ENCODE results near the gene LSM2.
A peak's percentile ranks its signal among the peaks of the same experiment; 100 is the strongest.
"Not testable (repeated sequence)": the region's sequence is repeated elsewhere in the genome, so short reads cannot be mapped to it uniquely, and the experiment has no call there.

The LSM2 gene

DNA sequence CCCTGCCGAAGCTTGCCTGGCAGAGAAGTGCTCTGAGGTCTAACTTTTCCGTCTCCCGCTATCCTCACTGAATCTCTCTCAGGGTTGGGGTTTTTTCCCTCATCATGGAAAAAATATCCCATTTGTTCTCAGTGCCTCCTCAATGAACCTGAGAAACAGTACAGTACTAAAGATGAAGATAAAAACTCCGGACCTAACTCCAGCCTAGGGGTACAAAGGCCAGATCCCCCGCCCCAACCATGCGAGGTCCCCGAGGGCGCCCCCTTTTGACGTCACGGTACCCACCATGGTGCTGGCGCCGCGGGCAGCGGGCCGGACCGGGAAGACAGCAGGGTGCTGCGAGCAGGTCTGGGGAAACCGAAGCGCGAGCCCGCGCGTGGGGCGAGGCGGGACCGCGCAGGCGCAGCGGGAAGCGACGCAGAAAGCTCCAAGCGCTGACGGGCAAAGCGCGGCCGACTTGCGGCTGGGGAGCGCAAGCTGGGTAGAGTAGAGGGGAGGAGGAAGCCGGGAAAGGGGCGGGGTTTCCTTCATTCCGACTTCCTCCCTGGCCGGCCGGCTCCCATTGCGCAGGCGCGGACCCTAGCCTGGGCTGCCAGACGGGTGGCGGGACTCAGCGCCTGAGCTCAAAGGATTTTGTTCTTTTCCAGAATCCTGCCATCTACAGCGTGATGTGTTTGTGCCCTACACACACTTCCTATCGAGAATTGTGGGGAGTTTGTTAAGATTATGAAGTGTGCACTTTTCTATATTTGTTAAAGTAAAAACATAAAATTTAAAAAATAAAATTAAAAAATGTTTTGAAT lies at the start of gene LSM2:
TSS of gene LSM2 (minus strand) at position 497 of the 803 bp plus-strand sequence. CDS start at position 288, 209 bp downstream.
- peak; percentile 85 for DNase-seq (ENCODE audit: low read depth, low spot score)

DNA sequence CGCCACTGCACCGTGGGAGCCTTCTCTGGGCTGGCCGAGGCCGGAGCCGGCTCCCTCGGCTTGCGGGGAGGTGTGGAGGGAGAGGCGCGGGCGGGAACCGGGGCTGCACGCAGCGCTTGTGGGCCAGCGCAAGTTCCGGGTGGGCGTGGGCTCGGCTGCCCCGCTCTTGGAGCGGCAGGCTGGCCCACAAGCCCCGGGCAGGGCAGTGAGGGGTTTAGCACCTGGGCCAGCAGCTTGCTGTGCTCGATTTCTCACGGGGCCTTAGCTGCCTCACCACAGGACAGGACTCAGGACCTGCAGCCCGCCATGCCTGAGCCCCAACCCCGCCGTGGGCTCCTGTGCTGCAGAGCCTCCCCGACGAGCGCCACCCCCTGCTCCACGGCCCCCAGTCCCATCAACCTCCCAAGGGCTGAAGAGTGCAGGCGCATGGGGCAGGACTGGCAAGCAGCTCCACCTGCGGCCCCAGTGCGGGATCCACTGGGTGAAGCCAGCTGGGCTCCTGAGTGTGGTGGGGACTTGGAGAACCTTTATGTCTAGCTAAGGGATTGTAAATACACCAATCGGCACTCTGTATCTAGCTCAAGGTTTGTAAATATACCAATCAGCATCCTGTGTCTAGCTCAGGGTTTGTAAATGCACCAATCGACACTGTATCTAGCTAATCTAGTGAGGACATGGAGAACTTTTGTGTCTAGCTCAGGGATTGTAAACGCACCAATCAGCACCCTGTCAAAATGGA lies 45.4 kb upstream of the LSM2 start:
- DNase-seq (ENCODE audit: low read depth, low spot score), result not testable (repeated sequence)

DNA sequence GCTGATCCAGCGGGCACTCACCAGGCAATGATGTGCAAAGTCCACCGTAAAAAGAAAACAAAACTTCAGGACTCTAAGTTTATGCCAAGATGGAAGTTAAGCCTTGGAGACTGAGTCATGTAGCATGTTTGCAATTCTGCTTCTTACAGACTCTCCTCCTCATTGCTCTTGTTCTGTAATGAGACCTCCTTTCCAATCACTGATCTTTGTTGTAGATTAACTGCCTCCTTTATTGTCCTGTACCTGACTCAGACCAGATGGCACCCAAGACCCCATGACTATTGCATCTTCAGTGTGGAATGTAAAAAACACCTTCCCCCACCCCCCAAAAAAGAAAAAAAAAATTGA lies 44.7 kb upstream of the LSM2 start:
- DNase-seq (ENCODE audit: low read depth, low spot score), result no peak

DNA sequence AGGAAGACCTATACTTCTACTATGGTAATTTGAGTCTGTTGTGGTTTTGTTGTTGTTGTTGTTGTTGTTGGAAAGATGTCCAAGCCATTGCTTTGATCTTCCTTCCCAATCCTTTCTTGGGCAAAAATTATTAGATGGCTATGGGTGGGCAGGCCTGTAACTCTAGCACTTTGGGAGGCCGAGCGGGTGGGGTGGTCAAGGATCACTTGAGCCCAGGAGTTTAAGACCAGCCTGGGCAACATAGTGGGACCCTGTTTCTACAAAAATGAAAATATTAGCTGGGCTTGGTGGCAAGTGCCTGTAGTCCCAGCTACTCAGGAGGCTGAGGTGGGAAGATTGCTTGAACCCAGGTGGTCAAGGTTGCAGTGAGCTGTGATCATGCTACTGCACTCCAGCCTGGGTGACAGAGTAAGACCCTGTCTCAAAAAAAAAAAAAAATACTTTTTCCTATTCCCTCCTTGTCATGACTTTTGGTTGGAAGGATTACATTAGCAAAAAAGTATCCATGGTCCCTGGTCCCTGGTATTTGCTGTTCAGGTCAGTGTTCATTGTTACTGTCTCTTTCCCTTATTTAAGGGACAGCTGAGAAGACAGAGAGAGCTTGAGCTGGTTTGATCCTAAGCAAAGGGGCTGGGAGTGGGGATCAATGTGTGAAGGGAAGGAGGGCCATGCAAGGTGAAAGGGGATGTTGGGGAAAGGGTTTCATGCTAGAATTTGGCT lies 44.2 kb upstream of the LSM2 start:
- DNase-seq (ENCODE audit: low read depth, low spot score), result no peak

DNA sequence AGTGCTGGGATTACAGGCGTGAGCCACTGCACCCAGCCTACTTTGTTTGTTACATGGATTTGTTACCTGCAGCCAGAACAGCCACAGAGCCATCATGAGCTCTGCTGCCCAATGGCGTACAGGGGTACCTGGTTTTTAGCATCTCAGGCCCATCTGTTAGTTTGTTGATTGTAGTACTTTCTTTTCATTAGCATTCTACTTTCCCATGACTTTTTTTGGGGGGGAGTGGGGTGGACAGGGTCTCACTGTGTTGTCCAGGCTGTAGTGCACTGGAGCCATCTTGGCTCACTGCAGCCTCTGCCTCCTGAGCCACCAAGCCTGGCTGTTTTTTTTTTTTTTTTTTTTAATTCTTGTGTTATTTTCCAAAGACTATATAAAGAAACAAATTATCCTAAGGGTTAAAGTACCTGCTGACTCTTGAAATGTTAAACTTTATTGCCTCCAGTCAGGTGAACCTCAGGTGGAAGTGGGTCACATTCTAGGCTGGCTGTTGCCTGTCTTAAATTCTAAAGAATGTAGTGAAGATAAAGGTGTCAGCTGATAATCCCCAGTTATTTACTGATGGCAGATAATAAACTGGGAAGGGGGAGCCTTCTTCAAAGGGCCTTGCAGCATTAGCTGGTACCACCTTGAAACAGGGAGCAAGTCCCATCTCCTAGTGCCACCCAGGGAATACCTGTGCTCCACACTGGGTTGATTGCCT lies 40.7 kb upstream of the LSM2 start:
- no peak for DNase-seq (ENCODE audit: low read depth, low spot score)

DNA sequence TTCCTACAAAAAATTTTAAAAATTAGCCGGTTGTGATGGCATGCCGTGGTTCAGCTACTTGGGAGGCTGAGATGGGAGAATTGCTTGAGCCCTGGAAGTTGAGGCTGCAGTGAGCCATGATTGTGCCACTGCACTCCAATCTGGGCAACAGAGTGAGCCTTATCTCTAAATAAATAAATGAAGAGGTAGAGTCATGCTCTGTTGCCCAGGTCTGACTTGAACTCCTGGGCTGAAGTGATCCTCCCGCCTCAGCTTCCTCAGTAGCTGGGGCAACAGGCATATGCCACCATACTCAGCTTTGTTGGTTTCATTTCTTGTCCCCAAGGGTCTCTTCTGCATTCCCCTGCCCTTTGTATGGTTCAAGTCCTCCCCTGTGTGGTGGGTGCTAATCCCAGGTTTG lies 37.7 kb upstream of the LSM2 start:
- DNase-seq (ENCODE audit: low read depth, low spot score), result no peak

DNA sequence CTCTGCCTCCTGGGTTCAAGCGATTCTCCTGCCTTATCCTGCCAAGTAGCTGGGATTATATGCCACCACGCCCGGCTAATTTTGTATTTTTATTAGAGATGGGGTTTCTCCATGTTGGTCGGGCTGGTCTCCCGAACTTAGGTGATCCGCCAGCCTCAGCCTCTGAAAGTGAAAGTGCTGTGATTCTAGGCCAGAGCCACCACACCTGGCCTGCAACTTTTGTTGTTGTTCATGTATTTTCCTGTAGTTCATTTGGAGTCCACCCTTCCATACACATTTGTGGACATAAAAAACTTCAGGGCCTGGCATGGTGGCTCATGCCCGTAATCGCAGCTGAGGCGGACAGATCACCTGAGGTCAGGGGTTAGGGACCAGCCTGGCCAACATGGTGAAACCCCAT lies 35.3 kb upstream of the LSM2 start:
- DNase-seq (ENCODE audit: low read depth, low spot score), result no peak

DNA sequence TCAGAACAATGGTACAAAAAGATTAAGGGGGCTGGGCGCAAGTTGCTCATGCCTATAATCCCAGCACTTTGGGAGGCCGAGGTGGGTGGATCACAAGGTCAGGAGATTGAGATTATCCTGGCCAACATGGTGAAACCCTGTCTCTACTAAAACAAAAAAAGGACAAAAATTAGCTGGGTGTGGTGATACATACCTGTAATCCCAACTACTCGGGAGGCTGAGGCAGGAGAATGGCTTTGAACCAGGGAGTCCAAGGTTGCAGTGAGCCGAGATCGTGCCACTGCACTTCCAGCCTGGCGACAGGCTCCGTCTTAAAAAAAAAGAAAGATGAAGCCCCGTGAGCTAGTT lies 33.0 kb upstream of the LSM2 start:
- not testable (repeated sequence) for DNase-seq (ENCODE audit: low read depth, low spot score)

DNA sequence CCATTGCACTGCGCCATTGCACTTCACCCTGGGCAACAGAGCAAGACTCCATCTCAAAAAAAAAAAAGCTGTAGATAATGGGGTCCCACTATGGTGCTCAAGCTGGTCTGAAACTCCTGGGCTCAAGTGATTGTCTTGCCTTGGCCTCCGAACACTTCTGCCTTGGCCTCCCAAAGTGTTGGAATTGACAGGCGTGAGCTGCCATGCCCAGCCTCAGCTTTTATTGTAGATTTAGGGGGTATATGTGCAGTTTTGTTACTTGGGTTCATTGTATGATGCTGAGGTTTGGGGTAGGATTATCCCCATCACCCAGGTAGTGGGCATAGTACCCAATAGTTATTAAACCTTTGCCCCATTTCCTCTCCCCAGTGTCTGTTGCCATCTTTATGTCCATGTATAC lies 32.2 kb upstream of the LSM2 start:
- no peak for DNase-seq (ENCODE audit: low read depth, low spot score)

DNA sequence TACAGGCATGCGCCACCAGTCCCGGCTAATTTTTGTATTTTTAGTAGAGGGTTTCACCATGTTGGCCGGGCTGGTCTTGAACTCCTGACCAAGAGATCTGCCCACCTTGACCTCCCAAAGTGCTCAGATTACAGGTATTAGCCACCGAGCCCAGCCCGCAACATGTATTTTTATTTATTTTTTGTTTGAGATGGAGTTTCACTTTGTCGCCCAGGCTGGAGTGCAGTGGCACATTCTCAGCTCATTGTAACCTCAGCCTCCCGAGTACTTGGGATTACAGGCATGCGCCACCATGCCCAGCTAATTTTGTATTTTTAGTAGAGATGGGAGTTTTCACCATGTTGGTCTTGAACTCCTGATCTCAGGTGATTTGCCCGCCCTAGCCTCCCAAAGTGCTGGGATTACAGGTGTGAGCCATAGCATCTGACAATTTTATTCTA lies 31.4 kb upstream of the LSM2 start:
- not testable (repeated sequence) for DNase-seq (ENCODE audit: low read depth, low spot score)

DNA sequence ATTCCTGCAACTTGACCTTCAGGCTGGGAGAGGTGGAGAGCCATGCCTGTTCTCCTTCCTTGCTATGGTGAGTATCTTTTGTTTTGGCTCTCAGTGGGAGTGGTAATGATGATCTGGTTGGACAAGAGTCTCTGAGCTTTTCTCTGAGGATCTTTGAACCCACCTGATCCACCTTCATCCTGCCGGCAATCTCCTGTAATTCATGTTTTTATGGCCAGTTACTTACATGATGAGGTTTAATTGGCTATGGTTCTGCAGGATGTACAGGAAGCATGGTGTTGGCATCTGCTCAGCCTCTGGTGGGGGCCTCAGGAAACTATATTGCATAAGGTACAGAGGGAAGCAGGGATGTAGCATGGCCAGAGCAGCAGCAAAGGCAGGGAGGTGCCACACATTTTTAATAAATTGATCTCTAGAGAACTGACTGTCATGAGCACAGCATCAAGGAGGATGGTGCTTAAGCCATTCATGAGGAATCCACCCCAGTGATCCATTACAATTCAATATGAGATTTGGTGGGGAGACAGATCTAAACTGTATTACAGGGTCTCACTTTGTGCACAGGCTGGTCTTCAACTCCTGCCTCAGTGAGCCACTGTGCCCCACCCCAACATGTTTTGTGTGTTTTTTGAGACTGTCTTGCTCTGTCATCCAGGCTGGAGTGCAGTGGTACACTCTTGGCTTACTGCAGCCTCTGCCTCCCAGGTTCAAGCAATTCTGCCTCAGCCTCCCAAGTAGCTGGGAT lies 30.8 kb upstream of the LSM2 start:
- no peak for DNase-seq (ENCODE audit: low read depth, low spot score)

DNA sequence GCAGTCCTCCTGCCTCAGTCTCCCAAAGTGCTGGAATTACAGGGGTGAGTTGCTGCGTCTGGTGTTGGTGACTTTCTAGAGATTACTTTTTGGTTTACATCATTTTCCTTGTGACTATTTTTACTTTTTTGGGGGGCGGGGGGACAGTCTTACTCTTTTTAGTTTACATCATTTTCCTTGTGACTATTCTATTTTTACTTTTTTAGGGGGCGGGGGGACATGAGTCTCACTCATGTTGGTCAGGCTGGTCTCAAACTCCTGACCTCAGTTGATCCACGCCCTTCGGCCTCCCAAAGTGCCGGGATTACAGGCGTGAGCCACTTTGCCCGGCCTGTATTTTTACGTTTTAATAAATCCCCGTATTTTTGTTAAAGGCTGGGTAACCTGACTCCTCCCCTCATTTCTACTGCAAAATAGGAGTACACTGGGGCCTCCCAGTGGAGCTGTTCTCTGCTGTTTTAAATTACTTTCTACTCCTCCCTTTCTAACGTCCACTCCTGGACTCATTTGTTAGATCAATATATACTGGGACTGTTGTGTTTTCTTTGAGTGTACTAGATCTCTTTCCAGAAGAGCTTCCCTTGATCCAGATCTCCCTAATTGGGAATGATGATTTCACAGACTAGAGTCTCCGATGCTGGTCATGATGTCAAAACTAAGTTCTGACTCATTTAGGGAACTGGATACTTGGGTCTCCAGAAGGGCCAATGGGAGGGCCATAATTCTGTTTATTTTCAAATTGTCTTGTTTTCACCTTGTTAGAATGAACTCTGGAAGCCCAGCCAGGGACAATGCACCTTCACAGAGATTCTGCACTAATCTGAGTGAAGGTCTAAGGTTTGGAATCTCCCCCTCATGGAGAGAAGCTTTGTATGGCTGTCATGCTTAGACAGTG lies 30.0 kb upstream of the LSM2 start:
- DNase-seq (ENCODE audit: low read depth, low spot score), result no peak

DNA sequence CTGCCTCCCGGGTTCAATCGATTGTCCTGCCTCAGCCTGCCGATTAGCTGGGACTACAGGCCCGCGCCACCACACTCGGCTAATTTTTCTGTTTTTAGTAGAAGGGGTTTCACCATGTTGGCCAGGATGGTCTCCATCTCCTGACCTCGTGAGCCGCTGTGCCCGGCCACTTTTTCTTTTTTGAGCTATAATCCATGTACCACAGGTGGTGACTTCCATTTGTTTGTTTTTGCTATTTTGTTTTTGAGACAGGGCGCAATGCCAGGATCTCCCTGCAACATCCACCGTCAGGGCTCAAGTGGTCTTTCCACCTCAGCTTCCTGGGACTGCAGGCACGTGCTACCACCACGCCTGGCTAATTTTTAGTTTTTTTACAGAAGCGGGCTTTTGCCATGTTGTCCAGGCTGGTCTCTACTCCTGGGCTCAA lies 29.3 kb upstream of the LSM2 start:
- no peak for DNase-seq (ENCODE audit: low read depth, low spot score)

DNA sequence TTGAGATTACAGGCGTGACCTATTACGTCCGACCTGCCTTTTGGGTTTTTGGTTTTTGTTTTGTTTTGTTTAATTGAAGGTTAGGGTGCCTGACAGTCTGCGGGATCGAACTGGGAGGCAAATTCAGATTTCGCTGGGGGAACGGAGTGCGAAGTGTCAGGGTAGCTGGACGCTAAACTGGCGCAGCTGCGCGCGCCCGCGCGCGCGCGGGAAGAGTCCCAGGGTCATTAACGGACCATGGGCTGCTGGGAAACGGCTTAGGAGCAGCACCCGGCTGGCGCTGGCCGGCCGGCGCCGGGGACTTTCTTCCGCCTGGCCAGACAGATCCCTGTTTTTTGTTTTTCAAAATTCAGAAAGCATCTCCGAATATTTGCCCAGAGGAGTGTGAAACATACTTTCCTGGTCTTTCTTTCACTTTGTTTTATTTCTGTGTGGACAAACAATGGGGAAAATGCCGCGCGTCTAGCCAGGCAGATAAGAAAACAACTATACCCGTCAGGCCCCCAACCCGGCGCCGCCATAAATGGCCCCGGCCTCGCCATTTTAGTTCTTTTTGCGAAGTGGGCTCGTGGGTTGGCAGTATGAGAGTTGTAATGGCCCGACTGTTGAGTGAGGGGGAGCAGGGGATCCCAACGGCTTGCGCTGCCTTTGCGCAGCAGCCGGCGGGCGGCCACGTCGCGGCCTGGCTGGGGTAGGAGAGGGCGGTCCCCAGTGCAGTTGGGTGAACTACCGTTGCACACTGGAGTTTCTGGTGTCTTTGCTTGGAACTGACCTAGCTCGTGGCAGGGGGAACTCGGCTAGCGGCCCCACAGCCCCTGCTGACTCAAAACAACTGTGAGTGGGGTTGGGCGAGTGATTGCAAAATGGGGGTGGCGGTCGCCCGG lies 27.8 kb upstream of the LSM2 start:
- peak; percentile 70 for DNase-seq (ENCODE audit: low read depth, low spot score)

DNA sequence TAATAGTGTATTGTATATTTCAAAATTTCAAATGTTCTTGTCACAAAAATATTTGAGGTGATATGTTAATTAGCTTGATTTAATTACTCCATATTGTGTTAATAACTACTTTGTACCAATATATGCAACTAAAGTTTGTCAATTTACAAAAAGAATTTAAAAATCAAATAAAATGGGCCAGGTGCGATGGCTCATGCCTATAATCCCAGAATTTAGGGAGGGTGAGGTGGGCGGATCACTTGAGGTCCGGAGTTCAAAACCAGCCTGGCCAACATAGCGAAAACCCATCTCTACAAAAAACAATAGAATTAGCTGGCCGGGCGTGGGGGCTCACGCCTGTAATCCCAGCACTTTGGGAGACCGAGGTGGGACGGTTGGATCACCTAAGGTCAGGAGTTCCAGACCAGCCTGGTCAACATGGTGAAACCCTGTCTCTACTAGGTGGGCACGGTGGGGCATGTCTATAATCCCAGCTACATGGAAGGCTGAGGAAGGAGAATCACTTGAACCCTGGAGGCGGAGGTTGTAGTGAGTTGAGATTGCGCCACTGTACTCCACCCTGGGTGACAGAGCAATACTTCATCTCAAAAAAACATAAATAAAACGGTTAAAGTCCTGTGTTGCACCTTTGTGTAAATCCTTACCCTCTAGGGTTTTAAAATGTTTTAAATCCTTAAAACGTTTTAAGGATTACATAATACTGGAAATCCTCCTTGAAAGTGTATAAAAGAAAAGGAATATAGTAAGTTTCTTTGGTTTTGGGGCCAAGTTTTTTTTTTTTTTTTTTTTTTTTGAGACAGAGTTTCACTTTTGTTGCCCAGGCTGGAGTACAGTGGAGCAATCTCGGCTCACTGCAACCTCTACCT lies 24.8 kb upstream of the LSM2 start:
- DNase-seq (ENCODE audit: low read depth, low spot score), result no peak

DNA sequence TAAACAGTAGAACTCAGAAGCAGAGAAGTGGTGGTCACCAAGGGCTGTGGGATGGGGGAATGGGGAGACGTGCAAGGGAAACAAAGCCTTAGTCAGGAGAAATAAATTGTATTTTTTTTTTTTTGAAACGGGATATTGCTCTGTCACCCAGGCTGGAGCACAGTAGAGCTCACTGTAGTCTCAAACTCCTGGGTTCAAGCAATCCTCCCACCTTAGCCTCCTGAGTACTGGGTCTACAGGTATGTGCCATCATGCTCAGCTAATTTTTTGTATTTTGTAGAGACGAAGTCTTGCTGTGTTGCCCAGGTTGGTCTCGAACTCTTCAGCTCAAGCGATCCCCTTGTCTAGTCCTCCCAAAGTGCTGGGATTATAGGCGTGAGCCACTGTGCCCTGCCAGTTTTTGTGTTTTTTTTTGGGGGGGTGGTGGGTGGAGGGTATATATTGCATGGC lies 24.1 kb upstream of the LSM2 start:
- no peak for DNase-seq (ENCODE audit: low read depth, low spot score)

DNA sequence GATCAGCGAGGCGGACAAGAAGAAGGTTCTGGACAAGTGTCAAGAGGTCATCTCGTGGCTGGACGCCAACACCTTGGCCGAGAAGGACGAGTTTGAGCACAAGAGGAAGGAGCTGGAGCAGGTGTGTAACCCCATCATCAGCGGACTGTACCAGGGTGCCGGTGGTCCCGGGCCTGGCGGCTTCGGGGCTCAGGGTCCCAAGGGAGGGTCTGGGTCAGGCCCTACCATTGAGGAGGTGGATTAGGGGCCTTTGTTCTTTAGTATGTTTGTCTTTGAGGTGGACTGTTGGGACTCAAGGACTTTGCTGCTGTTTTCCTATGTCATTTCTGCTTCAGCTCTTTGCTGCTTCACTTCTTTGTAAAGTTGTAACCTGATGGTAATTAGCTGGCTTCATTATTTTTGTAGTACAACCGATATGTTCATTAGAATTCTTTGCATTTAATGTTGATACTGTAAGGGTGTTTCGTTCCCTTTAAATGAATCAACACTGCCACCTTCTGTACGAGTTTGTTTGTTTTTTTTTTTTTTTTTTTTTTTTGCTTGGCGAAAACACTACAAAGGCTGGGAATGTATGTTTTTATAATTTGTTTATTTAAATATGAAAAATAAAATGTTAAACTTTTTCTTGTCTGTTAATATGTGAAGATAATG lies 23.0 kb upstream of the LSM2 start:
- no peak for DNase-seq (ENCODE audit: low read depth, low spot score)
